Activated CD8-positive, alpha-beta T cell treated with anti-CD3 and anti-CD28 coated beads, Interleukin-2, amount 10 ng/mL, durations not matched to agents 7 days and 5 days (primary cell): Measurements from ENCODE around the gene MSH3. TPM values are rescaled to one million over a fixed set of nuclear protein-coding genes. Genes with fewer than 3 reads are reported as not detected.
"Not testable (repeated sequence)": the region's sequence is repeated elsewhere in the genome, so short reads cannot be mapped to it uniquely, and the experiment has no call there.

Experiments
- ATAC-seq: fragments of 150-1000 bp; cut with Tn5 transposase; one replicate; pipeline ENCODE4 v1.10.0; 2021; ENCODE audit warnings: moderate library complexity
- CTCF ChIA-PET: fragments of 350-600 bp; sonication (Branson Sonifier 250); formaldehyde crosslinking; loops from one replicate; lab custom pipeline; 2021; ENCODE audit warnings: antibody characterized with exemption; lab: Charles Lee
- POLR2A ChIA-PET: fragments of 350-600 bp; sonication (Branson Sonifier 250); formaldehyde crosslinking; loops from one replicate; lab custom pipeline; 2021; ENCODE audit warnings: antibody characterized with exemption; lab: Charles Lee
- DNase-seq: peaks from one replicate; pipeline ENCODE4 v3.0.0-alpha.2; 2020
- H3K27ac Mint-ChIP-seq: one replicate; pipeline ENCODE4 v1.8.0; 2021; ENCODE audit warnings: mild to moderate bottlenecking, mixed read lengths
- H3K27me3 Mint-ChIP-seq: one replicate; pipeline ENCODE4 v1.8.0; 2021; ENCODE audit warnings: low read depth, mixed read lengths
- H3K36me3 Mint-ChIP-seq: one replicate; pipeline ENCODE4 v1.8.0; 2021; ENCODE audit warnings: low read depth, mixed read lengths
- H3K4me1 Mint-ChIP-seq: one replicate; pipeline ENCODE4 v1.8.0; 2021; ENCODE audit warnings: low read depth, mixed read lengths
- H3K4me3 Mint-ChIP-seq: one replicate; pipeline ENCODE4 v1.8.0; 2021; ENCODE audit warnings: mild to moderate bottlenecking, mixed read lengths
- H3K9me3 Mint-ChIP-seq: one replicate; pipeline ENCODE4 v1.8.0; 2022; ENCODE audit warnings: mixed read lengths; ENCODE audit not compliant: insufficient read depth
- total RNA-seq, 2 experiments: library from RNA; stranded (reverse); gene quantifications; one replicate each; pipeline ENCODE4 v1.2.3, GENCODE V29; 2021

The MSH3 gene
- total RNA-seq, 2 experiments from 2014 or later = 20.1 to 20.3 TPM

DNA sequence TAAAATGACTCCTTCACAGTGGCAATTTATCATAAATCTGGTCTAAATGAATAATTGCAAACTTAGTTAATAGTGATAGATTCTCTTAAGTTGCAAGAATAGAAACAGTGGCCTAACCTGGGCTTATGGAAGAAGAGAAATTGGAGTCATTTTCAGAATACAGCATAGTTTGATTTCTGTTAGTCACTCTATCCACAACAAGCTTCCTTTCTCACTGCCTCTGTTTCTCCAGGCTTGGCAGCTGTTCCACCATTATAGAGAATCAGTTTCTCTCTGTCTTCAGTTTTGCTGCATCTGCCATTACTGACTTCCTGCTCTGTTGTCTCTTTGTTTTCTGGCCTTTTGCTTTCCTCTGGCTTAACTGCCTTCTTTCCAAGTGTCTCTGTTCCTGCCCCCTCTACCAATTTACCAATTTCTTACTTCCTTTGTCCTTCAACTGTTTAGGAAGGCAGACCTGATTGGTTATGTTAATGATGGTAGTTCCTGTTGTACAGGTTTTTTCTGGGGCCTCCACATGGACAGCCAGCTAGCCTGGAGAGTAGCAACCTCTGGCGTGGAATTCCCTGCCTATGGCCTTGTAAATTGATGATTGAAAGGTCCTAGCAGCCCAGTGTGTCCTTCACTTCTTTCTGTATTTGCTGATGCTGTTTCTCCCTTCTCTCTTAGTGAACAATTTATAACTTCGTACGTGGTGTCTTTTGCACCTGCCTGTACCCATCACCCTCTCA is 229.8 kb downstream of the MSH3 start:
- H3K9me3 Mint-ChIP-seq = no peaks in the 10 kb centered on the region
- DNase-seq (no peak), ATAC-seq (no peak)
- ChIA-PET POLR2A (no interaction called here), CTCF (interaction anchor here (0.6 kb wide), 1 partner anchor 73 kb away, joined by 3 read pairs; no protein-coding TSS in a partner anchor)
- peaks cover 19% of the 10 kb centered on the region for H3K36me3 Mint-ChIP-seq
- H3K27me3 Mint-ChIP-seq = no peaks in the 10 kb centered on the region
- no peak overlapping the region for H3K4me3 Mint-ChIP-seq
- H3K27ac Mint-ChIP-seq = no peak overlapping the region
- H3K4me1 Mint-ChIP-seq = peaks cover 4% of the 10 kb centered on the region

DNA sequence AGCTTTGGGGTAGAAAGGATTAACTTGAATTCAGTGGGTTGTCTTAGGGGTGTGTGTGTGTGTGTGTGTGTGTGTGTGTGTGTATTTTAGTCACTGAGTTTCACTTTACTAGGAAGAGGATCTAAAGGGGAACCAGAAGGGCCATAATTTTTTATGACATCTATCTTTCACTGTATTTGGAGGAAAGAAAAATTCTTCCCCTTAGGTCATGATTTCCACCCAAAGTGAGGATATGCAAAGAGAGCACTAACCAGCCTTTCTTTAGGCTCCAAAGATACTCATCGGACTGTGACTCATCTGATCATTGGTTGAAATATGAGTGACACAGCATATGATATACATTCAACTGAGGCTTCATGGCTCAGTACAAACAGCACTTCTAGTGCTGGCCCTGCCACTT is 230.5 kb downstream of the MSH3 start:
- DNase-seq (no peak), ATAC-seq (no peak)
- H3K27ac Mint-ChIP-seq = no peak overlapping the region
- H3K4me1 Mint-ChIP-seq = peaks cover 4% of the 10 kb centered on the region
- H3K9me3 Mint-ChIP-seq = no peaks in the 10 kb centered on the region
- H3K27me3 Mint-ChIP-seq = no peaks in the 10 kb centered on the region
- no peak overlapping the region for H3K4me3 Mint-ChIP-seq
- H3K36me3 Mint-ChIP-seq = peaks cover 19% of the 10 kb centered on the region
- ChIA-PET POLR2A (no interaction called here), CTCF (no interaction called here)

DNA sequence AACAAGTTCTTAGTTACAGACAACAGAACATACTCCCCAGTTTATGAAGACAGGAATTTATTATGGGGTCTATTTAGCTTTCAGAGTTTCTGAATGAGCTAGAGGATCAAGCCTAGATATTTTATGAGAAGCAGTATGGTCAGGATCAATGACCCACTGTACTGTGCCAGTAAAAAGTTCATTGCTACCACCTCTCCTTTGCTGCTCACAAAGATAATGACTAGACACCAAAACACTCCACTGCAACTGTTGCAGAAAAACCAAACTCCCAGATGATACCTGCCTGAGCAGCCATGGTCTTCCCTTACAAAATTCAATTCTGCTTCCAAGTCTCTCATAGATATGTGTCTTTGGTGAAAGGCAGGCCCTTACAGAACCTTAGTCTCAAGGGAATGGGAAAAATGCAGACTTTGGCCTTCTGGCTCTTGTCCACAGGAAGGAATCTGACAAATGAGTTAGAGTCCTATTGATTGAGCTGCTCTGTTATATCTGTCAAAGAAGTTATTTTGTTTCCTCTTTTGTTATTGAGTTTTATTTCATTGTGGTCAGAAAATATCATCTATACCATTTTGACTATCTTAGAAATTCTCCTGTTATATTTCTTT is 231.0 kb downstream of the MSH3 start:
- Mint-ChIP-seq H3K36me3 (peaks cover 19% of the 10 kb centered on the region), H3K4me1 (peaks cover 4% of the 10 kb centered on the region), H3K27ac (no peak overlapping the region), H3K4me3 (no peak overlapping the region), H3K9me3 (no peaks in the 10 kb centered on the region), H3K27me3 (no peaks in the 10 kb centered on the region)
- no peak for DNase-seq
- POLR2A ChIA-PET = no interaction called here
- CTCF ChIA-PET = no interaction called here
- ATAC-seq = no peak

DNA sequence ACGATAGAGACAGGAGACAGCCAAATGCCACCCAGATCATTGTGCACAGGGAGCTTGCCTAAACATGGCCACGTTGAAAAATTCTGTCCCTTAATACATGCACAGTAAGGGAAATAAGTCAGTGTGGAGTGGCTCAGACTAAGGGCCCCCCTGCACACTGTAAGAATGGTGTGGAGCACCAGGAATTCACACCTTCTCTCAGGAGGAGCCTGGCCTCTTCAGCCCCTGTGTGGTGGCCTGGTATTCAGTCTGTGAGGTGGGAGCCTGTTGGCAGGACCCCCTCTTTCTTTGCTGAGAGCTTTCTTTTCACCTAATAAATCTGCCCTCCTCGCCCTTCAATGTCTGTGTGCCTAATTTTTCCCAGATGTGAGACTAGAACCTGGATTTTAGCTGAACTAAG is 239.6 kb downstream of the MSH3 start:
- ChIA-PET CTCF (no interaction called here), POLR2A (interaction anchor here (0.6 to 0.7 kb wide), 2 partner anchors 41 to 177 kb away, joined by 3 to 7 read pairs; no protein-coding TSS in a partner anchor)
- no peak for DNase-seq
- no peaks in the 10 kb centered on the region for H3K9me3 Mint-ChIP-seq
- H3K27ac Mint-ChIP-seq = no peak overlapping the region
- no peaks in the 10 kb centered on the region for H3K4me1 Mint-ChIP-seq
- ATAC-seq = no peak
- peaks cover 10% of the 10 kb centered on the region for H3K36me3 Mint-ChIP-seq
- no peak overlapping the region for H3K4me3 Mint-ChIP-seq
- H3K27me3 Mint-ChIP-seq = no peaks in the 10 kb centered on the region

DNA sequence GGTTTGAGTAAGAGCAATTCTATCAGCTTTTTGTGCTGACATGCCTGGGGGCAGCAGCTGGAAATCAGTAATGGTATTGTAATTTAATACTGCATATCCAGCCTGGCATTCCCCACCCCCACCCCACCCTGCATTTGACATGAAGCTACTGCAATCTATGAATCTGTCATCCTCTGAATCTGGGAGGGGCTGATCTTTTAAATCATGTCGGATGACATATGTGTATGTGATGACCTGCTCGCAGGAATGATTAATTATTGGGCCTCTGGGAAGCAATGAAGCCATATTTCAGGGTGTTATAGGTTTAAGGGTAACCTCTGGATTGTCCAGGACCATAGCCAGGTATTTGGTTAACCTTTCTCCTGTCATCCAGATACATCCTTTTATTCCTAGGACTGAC is 241.1 kb downstream of the MSH3 start:
- Mint-ChIP-seq H3K27me3 (no peaks in the 10 kb centered on the region), H3K9me3 (no peaks in the 10 kb centered on the region), H3K4me1 (no peaks in the 10 kb centered on the region), H3K27ac (no peak overlapping the region), H3K36me3 (peaks cover 5% of the 10 kb centered on the region), H3K4me3 (no peak overlapping the region)
- no peak for DNase-seq
- ChIA-PET POLR2A (no interaction called here), CTCF (no interaction called here)
- no peak for ATAC-seq

DNA sequence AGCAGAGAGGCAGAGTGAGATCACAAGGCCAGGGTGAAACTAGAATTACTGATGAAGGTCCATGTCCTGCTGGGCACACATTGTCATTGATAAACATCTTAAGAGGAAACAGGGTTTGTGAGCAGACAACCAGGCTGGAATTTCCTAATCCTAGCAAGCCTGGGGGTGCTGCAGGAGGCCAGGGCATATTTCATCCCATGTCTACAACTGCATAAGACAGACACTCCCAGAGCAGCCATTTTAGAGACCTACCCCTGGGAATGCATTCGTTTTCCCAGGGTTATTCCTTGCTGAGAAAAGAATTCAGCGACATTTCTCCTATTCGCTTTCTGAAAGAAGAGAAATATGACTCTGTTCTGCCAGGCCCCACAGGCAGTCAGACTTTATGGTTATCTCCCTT is 248.2 kb downstream of the MSH3 start:
- DNase-seq, CTCF ChIA-PET, H3K4me3 Mint-ChIP-seq, POLR2A ChIA-PET, ATAC-seq, H3K27ac Mint-ChIP-seq, H3K4me1 Mint-ChIP-seq, H3K27me3 Mint-ChIP-seq: not testable (repeated sequence)
- H3K9me3 Mint-ChIP-seq = peaks cover 10% of the 10 kb centered on the region
- peaks cover 19% of the 10 kb centered on the region for H3K36me3 Mint-ChIP-seq

DNA sequence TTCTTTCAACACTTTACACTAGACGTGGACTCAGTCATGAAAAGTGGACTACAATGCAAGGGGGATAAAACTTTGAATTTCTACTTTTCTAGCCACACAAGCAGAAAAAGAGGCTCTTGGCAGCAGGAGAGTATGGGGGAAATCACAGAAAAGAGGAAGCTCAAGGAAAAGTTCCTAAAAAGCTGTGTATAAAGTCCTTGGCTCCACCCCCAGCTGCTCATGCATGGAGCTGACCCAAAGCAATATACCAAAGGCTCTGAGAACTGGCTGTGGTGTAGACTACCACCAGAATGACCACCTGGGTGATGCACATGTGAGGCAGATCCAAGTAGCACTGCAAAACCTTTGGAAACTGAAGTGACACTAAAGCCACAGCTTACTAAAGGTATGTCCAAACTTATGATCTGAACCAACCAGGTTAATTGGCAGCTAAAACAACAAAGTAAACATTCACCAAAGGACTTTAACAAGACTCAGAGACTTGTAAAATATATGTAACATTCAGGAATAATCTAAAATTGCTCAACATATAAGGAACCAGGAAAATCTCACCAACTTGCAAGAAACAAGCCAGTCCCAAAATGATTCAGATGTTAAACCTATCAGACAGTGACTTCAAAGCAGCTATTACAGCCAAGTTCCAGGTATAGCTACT is 250.2 kb downstream of the MSH3 start:
- ChIA-PET CTCF (interaction anchor here (1.1 to 1.5 kb wide), 2 partner anchors 203 to 208 kb away, joined by 3 to 4 read pairs; no protein-coding TSS in a partner anchor), POLR2A (no interaction called here)
- no peak overlapping the region for H3K27ac Mint-ChIP-seq
- no peak overlapping the region for H3K4me3 Mint-ChIP-seq
- no peaks in the 10 kb centered on the region for H3K27me3 Mint-ChIP-seq
- peaks cover 19% of the 10 kb centered on the region for H3K36me3 Mint-ChIP-seq
- ATAC-seq (no peak), DNase-seq (no peak)
- peaks cover 10% of the 10 kb centered on the region for H3K9me3 Mint-ChIP-seq
- no peaks in the 10 kb centered on the region for H3K4me1 Mint-ChIP-seq

DNA sequence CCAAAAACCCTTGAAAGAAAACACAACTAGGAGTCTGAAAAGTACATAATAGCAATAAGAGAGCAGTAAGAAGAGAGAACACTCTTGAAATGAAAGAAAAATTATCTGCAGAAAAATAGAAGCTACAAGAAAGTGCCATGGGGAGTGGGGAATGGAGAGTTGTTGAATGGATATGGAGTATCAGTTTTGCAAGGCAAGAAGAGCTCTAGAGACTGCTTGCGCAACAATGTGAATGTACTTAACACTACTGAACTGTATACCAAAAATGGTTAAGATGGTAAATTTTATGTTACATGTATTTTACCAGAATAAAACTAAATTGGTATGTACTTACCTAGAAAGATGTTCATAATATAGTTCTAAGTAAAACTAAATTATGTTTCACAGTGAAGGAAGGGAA is 251.0 kb downstream of the MSH3 start:
- ATAC-seq = no peak
- Mint-ChIP-seq H3K27ac (no peak overlapping the region), H3K36me3 (peaks cover 19% of the 10 kb centered on the region), H3K4me1 (no peaks in the 10 kb centered on the region), H3K27me3 (no peaks in the 10 kb centered on the region), H3K9me3 (peaks cover 10% of the 10 kb centered on the region), H3K4me3 (no peak overlapping the region)
- DNase-seq = no peak
- POLR2A ChIA-PET = no interaction called here
- CTCF ChIA-PET = interaction anchor here (1.1 kb wide), 1 partner anchor 209 kb away, joined by 3 read pairs; no protein-coding TSS in a partner anchor

DNA sequence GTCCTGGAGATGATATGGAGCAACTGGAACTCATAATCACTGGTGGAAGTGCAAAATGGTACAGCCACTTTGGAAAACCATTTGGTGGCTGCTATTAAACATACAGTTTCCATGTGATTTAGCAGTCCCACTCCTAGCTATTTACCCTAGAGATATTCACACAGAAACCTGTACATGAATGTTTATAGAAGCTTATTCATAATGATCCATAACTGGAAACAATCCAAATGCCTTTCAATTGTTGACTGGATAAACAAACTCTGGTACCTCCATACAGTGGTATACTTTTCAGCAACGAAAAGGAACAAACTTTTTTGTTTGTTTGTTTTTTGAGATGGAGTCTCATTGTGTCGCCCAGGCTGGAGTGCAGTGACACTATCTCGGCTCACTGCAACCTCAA is 258.0 kb downstream of the MSH3 start:
- no peaks in the 10 kb centered on the region for H3K27me3 Mint-ChIP-seq
- no peaks in the 10 kb centered on the region for H3K36me3 Mint-ChIP-seq
- no peaks in the 10 kb centered on the region for H3K9me3 Mint-ChIP-seq
- POLR2A ChIA-PET = no interaction called here
- CTCF ChIA-PET = no interaction called here
- H3K4me1 Mint-ChIP-seq = peaks cover 3% of the 10 kb centered on the region
- no peak overlapping the region for H3K27ac Mint-ChIP-seq
- no peak for ATAC-seq
- no peak for DNase-seq
- H3K4me3 Mint-ChIP-seq = no peak overlapping the region

DNA sequence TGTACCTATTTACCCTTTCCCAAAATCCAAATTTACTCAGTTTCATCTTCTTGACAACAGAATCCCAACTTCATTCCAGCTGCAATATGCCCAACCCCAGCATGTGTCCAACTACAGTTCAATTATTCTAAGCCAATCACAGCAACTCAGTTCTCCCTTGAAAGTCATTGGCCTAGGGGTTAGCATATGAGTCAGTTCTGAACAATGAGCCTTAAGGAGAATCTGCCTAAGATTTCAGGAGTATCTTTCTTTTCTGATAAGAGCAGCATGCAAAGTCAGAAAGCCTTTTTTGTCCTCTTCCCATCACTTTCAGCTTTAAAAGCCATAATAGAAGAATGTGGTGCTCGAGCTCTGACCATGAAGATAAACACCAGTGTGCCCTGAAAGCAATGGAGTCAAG is 261.3 kb downstream of the MSH3 start:
- Mint-ChIP-seq H3K4me3 (no peak overlapping the region), H3K36me3 (no peaks in the 10 kb centered on the region), H3K9me3 (no peaks in the 10 kb centered on the region), H3K27me3 (no peaks in the 10 kb centered on the region), H3K27ac (no peak overlapping the region), H3K4me1 (peaks cover 11% of the 10 kb centered on the region)
- ChIA-PET POLR2A (no interaction called here), CTCF (interaction anchor here (0.5 to 1.8 kb wide), 3 partner anchors 192 to 1128 kb away, joined by 3 to 10 read pairs (median 4); no protein-coding TSS in a partner anchor)
- DNase-seq (no peak), ATAC-seq (no peak)

DNA sequence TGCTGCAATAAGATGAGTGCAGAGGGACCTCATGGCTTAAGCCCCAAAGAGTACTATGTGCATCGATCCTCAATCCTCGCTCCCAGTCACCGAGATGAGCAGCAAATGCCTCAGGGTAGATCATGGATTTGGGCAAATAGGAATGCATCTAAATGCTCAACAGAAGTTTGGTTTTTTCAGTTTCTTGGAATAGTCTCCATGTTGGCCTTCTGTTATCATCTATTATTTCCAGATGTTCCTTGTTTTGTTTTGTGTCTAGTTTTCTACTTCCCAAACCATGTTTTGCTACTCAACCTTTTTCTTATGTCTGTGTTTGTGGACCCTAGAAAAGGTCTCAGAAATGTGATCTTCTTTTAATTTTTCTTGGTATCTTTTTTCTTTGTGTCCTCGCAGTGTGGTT is 262.2 kb downstream of the MSH3 start:
- H3K4me1 Mint-ChIP-seq = peaks cover 11% of the 10 kb centered on the region
- H3K27me3 Mint-ChIP-seq = no peaks in the 10 kb centered on the region
- H3K27ac Mint-ChIP-seq = no peak overlapping the region
- no peak for DNase-seq
- no peaks in the 10 kb centered on the region for H3K36me3 Mint-ChIP-seq
- ATAC-seq = no peak
- no peak overlapping the region for H3K4me3 Mint-ChIP-seq
- H3K9me3 Mint-ChIP-seq = no peaks in the 10 kb centered on the region
- ChIA-PET POLR2A (no interaction called here), CTCF (interaction anchor here (1.8 kb wide), 1 partner anchor 191 kb away, joined by 10 read pairs; no protein-coding TSS in a partner anchor)

DNA sequence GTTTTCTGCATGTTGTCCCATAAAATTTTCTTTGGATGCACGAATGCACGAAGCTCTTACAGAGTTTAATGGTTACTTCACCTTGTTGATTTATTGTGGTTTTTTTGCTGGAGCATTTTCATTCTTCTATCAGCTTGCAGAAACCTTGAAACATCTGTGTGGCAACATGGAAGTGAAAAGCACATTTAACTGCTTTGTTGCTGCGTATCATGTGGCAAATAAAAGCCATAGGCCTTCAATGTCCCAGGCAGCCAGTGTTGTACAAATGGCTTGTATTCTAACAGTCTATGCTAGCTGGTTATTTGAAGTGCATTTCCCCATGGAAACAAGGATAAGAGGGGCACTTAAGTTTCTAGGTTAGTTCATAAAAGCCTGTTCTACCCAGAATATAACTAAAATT is 263.2 kb downstream of the MSH3 start:
- ATAC-seq (no peak), DNase-seq (no peak)
- peaks cover 11% of the 10 kb centered on the region for H3K4me1 Mint-ChIP-seq
- ChIA-PET POLR2A (no interaction called here), CTCF (interaction anchor here (0.5 kb wide), 1 partner anchor 21 kb away, joined by 3 read pairs; no protein-coding TSS in a partner anchor)
- H3K27me3 Mint-ChIP-seq = peaks cover 4% of the 10 kb centered on the region
- no peak overlapping the region for H3K4me3 Mint-ChIP-seq
- H3K9me3 Mint-ChIP-seq = no peaks in the 10 kb centered on the region
- no peaks in the 10 kb centered on the region for H3K36me3 Mint-ChIP-seq
- H3K27ac Mint-ChIP-seq = no peak overlapping the region
